ENCODE data around the gene STARD10.
"Not testable (repeated sequence)": the region's sequence is repeated elsewhere in the genome, so short reads cannot be mapped to it uniquely, and the experiment has no call there.

STARD10 gene

DNA sequence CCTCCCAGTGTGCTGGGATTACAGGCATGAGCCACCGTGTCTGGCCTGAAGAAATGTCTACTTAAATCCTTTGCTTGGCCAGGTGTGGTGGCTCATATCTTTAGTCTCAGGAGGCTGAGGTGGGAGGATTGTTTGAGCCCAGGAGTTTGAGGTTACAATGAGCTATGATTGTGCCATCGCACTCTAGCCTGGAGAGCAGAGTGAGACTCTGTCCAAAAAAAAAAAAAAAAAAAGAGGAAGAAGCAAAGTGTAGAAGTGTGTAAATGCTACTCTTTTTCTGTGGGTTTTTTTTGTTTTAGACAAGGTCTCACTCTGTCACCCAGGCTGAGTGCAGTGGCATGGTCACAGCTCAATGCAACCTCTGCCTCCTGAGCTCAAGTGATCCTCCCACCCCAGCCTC, 13.9 kb upstream of the STARD10 start:
- no peak for DNase-seq (ENCODE audit: low read depth in 2 of 2)

GRCh38 chr11:72807021-72807693, 13.3 kb upstream of the STARD10 start:
- DNase-seq (ENCODE audit: low read depth in 2 of 2): no peak

- DNase-seq (ENCODE audit: low read depth in 2 of 2): not testable (repeated sequence)
Measured at GRCh38 chr11:72806378-72806777, 12.5 kb upstream of the STARD10 start.

DNA sequence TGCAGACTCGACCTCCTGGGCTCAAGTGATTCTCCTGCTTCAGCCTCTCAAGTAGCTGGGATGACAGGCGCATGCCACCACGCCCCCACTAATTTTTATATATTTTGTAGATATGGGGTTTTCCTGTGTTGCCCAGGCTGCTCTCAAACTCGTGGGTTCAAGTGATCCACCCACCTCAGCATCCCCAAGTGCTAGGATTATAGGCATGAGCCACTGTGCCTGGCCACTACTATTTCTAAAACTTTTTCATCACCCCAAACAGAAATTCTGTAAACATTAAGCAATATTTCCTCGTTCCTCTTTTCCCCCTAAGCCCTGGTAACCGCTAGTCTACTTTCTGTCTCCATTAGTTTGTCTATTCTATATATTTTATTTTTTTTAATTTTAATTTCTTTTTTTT, 11.4 kb upstream of the STARD10 start:
- no peak for DNase-seq (ENCODE audit: low read depth in 2 of 2)

DNA sequence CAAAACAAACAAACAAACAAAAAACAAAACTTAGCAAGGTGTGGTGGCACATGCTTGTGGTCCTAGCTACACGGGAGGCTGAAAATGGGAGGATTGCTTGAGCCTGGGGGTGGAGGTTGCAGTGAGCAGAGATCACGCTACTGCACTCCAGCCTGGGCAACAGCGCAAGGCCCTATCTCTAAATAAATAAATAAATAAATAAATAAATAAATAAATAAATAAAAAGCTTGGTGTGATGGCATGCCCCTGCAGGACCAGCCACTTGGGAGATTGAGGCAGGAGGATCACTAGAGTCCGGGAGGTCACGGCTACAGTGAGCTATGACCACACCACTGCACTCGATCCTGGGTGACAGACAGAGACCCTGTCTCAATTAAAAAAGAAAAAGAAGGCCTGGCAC, 9.0 kb upstream of the STARD10 start:
- DNase-seq (ENCODE audit: low read depth in 2 of 2): no peak

GRCh38 chr11:72799441-72799840, 5.6 kb upstream of the STARD10 start:
- no peak for DNase-seq (ENCODE audit: low read depth in 2 of 2)

GRCh38 chr11:72798361-72798760, 4.5 kb upstream of the STARD10 start:
- no peak for DNase-seq (ENCODE audit: low read depth in 2 of 2)

DNA sequence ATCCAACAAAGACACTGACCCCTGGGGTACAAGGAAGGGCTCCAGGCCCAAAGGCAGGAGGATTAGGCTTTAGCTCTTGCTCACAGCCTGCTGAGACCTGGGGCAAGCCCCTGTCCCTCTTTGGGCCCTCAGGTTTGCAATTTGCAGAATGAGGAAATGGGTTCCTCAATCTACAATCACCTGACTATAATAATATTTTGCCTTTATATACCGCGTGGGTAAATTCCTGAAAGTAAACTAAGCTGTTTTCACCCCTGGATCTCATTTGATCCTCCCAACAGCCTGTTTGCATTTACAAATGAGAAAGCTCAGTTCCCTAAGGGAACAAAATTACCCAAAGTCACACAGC, 797 bp downstream of the STARD10 start:
- DNase-seq (ENCODE audit: low read depth in 2 of 2): no peak

DNA sequence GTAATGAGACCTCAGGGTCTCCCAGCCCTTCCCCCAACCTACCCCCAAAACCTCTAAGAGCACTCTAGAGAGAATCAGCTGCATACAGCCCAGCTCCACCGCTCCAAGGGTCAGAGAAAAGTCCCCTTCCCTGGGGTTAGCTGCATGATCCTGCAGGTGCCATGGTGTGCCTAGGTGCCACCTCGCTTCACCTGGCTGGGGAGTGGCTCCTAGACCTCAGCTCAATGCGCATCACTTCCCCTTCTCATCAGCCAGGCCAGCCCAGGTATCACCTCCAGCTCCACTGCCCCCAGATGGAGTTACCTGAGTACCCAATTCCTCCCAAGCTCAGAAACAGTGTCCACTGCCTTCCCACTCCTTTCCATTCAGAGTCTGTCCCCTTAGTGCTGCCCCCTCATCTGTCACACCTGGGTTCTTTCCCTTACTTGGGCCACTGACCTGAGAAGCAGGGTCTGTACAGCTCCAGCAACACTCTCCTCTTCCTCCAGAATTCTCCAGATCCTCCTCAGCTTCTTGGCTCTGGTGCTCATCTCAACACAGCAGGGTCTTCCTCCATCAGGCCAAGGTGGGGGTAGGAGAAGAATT, 1.3 kb downstream of the STARD10 start:
- DNase-seq (ENCODE audit: low read depth in 2 of 2): no peak

DNA sequence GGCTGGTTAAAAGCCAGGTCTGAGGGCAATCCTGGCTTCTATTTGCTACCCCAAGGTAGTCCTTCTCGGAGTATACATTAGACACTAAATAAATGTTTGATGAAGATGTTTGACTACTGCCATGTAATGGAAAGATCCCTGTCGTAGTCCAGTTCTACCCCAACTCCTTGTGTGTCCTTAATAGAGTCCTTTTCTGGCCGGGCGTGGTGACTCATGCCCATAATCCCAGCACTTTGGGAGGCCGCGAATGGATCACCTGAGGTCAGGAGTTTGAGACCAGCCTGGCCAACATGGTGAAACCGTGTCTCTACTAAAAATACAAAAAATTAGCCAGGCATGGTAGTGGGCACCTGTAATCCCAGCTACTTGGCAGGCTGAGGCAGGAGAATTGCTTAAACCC, 2.6 kb downstream of the STARD10 start:
- DNase-seq (ENCODE audit: low read depth in 2 of 2): not testable (repeated sequence)

GRCh38 chr11:72789493-72790131, 4.2 kb downstream of the STARD10 start:
- no peak for DNase-seq (ENCODE audit: low read depth in 2 of 2)

- DNase-seq (ENCODE audit: low read depth in 2 of 2): no peak
Measured at GRCh38 chr11:72788241-72788640, 5.6 kb downstream of the STARD10 start.

- no peak for DNase-seq (ENCODE audit: low read depth in 2 of 2)
Measured at GRCh38 chr11:72787216-72788104, 6.4 kb downstream of the STARD10 start.

DNA sequence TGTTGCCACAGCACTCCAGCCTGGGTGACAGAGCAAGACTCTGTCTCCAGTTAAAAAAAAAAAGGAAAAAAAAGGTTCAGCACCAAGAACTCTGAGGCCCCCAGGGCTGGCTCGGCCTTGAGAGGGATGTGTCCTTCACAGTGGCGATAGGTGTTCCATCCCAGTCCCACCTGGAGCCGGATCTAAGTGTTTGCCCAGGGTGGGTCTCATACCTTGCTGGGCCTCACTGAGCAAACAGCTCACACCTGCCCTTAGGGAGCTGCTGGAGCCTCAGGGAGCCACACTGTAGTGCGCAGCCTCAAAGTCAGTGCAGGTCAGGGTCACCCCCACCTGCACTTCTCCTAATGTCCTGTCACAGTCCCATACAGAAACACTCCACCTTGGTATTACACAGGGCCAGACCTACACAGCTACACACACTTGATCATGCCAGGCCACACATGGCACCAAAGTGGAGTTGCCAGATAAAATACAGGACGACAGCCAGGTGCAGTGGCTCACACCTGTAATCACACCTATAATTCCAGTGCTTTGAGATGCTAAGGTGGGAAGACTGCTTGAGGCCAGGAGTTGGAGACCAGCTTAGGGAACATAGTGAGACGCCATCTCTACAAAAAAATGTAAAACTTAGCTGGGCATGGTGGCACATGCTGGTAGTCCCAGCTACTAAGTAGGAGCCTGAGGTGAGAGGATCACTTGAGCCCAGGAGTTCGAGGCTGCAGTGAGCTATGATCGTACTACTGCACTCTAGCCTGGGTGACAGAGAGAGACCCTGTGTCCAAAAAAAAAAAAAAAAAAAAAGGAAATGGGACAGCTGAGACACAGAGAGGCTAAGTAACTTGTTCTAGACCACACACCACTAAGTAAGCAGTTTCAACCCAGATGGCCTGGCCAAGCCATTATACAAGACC, 7.3 kb downstream of the STARD10 start:
- no peak for DNase-seq (ENCODE audit: low read depth in 2 of 2)

GRCh38 chr11:72784662-72785061, 9.2 kb downstream of the STARD10 start:
- no peak for DNase-seq (ENCODE audit: low read depth in 2 of 2)

DNA sequence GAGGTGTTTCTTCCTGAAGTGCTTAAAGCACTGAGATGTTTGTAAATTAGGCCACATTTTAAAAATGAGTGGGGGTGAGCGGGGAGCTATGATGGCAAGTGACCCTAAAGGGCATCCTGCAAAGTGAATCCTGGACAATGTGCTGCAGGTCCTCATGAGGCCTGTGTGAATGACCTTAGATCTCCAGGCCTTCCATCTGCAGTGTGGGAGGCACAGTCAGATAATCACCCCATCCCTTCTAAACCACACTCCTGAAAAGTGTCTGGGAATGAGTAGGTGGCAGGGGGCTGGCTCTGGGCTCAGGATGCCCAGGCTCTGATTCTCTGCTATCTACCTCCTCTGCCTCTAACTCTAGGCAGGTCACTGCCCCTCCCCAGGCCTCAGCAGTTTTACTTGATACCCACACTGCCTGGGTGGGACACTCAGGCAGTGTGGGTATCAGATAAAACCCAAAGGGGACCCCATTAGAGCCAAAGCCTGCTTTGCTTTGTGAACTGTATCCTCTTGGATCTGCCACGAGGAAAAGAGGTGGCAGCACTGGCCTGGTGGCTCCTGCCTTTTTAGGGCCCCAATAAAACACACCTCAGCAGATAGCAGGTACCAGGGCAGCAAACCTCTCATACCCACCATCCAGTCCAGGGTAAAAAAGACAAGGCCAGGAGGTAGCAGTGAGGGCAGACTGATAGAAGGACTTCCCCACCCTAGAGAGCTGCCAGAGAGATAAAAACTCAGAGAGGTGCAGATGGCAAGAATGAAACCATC, 10.5 kb downstream of the STARD10 start:
- no peak for DNase-seq (ENCODE audit: low read depth in 2 of 2)

DNA sequence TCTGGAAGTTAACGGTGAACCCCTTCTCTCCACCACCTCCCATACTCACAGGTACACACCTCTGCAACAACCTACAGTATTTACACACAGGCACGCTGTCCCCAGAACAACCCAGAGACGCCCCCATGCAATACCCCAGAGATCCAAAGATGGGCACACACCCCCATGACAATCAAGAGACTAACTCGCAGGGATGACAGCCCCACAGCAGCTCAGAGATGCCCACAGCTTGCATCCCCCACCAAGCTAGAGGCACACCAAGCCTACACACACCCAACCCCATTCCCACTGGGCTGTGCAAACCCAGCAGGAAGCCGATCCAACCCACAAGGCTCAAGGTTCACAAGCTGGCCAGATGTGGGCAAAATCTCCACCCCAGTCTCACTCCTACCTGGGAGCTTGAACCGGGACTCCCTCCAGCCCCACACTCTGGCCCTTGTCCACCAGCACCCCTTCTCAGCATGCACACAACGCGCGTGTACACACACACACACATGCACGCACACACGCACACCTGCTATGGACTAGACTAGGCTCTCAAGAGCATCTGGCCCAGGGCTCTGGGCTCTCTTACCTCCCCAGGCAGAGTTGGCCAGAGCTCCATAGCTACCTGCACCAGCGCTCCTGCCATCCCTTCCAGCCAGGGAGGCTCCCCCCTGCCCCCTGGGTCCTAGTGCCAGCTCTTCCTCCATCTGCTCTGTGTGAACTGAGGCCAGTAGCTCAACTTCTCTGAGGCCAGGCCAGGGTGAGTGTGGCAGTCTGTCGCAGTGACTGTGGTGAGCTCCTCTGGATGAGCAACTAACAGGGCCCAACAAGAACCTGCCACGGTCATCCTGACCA, 11.5 kb downstream of the STARD10 start:
- DNase-seq (ENCODE audit: low read depth in 2 of 2): no peak

DNA sequence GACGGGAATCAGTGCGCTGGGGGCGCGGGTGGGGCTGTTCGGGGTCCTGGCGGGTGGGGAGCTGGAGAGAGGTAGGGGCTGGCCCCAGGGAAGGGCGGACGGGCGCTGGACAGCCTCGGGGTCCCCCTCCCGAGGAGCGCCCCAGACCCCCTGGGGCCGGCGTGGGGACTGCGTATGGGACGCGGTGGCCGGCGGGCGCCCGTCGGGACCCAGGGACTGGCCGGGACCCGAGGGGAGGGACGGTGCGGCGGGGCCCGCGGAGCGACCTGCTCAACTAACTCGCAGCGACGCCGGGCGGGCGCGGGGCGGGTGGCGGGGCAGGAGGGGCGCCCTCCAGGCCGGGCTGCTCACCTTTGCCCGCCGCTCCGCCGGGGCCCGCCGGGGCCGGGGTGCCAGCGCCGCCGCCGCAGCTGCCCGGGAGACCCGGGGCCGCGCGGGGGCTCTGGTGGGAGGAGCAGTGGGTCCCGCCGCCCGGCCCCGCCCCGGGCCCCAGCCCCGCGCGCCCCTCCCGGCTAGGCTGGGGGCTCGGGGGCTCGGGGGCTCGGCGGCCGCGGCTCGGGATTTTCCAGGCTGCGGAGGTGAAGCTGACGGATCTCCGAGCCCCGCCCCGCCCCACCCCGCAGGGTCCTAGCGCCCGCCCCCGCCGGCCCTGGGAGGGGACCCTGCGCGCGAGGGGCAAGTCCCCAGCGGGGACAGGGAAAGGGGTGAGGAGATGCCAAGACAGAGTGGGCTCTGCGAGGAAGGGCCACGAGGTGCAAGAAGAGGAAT, 12.3 kb downstream of the STARD10 start:
- DNase-seq (ENCODE audit: low read depth in 2 of 2): peak; percentile 33 to 40

DNA sequence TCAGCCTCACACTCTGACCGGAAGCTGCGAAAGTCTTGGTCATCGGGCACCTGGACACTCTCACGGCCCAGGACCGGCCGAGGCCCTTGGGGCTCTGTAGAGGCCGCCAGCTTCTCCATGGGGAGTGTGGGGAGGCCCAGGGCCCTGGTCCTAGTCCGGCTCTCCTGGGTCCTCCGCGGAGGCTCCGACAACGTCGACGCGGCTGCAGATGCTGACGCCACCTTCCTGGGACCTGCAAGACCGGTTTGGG, 12.9 kb downstream of the STARD10 start:
- no peak for DNase-seq (ENCODE audit: low read depth in 2 of 2)

Measured in activated CD4-positive, alpha-beta T cell treated with anti-CD3 and anti-CD28 coated beads for 24 hours (primary cell).